CD4-positive, alpha-beta T cell treated with Interleukin-1 beta for 1 hour (primary cell): ENCODE measurements around the gene ARHGAP32.
"Not testable (repeated sequence)": the region's sequence is repeated elsewhere in the genome, so short reads cannot be mapped to it uniquely, and the experiment has no call there.

Source experiments
- DNase-seq, 2 donors: peaks; one replicate each; pipeline ENCODE4 v3.0.0-alpha.2; 2020 to 2022

Gene ARHGAP32

GRCh38 chr11:128927683-128928336 is 264.3 kb downstream of the ARHGAP32 start:
- DNase-seq, result no peak

GRCh38 chr11:128927108-128927461 is 265.0 kb downstream of the ARHGAP32 start:
- DNase-seq, result no peak

GRCh38 chr11:128926437-128927107 is 265.6 kb downstream of the ARHGAP32 start:
- DNase-seq, result no peak

DNA sequence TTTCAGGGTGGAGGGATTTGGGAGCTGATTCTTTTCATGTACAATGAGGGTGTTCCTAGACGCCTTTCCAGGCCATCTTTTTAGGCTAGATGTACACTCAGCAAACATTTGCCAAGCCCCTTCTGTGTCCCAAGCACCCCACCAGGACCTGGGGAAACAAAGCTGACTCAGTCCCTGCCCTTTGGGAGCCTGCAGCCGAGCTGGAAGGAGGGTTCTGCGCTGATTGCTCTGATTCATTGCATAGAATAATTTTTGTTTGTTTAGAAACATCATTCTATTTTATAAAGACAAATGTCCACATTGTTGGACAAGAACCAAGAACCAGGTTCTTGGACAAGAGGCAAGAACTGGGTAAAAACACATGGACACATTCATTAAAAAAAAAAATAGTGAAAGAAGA is 266.1 kb downstream of the ARHGAP32 start:
- no peak for DNase-seq

- DNase-seq, result no peak
These were observed 266.9 kb downstream of the ARHGAP32 start for GRCh38 chr11:128925250-128925600.

DNA sequence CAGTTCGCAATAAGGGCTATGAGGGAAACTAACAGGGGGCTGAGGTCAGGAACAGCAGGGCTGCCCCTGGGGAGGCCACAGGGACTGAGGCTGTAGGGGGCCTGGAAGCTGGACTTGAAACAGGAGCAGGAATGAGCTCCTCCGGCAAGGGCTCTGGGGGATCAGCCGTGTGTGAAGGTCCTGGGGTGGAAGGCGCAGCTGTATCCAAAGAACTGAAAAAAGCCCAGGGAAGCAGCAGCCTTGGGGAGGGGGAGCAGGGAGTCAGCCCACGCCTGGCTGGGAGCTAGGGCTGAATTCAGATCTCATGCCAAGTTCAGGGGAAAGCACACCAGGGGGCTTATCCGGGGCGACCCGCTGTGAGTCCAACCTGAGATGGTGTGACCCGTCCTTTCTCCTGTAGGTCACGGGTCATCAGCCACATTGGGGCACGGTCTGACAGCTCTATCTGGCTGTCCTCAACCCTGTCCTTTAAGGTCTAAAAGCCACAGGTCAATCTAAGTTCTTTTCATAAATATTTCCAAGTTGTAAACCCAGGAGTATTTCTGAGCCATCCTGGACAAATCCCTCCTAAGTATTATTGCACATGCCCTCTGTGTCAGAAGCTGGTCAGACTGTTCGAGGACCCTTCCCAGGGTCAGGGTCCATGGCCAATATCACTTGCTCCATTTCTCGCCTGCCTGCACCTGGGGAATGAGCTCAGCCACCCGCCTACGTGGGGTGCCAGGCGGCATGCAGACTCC is 267.4 kb downstream of the ARHGAP32 start:
- DNase-seq, result no peak

DNA sequence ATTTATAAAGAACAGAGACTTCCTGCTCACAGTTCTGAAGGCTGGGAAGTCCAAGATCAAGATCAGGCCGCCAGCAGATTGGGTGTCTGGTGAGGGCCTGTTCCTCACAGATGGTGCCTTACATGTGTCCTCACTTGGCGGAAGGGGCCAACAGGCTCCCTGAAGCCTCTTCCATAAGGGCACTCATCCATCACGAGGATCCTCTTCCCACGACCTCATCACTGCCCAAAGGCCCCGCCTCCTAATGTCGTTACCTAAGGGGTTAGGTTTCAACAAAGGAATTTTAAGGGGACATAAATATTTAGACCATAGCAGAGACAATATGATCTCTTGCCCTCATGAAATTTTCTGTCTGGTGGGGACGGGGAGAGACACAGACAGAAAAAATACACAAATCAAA is 268.0 kb downstream of the ARHGAP32 start:
- no peak for DNase-seq

- DNase-seq, result no peak
These were observed 270.3 kb downstream of the ARHGAP32 start for GRCh38 chr11:128921793-128922192.

DNA sequence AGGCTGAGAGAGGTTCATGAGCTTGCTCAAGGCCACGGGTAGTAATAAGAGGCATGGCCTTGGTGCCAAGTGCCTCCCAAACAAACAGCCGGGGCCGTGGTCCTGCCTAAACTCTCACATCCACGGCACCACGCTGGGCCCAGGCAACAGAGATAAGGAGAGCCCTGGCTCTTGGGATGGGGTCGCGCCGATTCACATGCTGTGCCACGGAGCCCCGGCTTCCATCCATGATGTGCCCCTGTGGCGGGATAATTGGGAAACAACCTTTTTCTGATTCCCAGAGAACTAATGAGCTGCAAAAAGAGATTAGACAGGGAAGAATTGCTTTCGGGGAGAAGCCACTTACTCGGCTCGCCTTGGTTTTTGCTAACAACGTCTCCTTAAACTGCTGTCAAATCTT is 271.5 kb downstream of the ARHGAP32 start:
- DNase-seq, result no peak

- not testable (repeated sequence) for DNase-seq
These were observed 272.5 kb downstream of the ARHGAP32 start for GRCh38 chr11:128919635-128920034.

GRCh38 chr11:128919216-128919615 is 272.9 kb downstream of the ARHGAP32 start:
- no peak for DNase-seq

- no peak for DNase-seq
These were observed 274.9 kb downstream of the ARHGAP32 start for GRCh38 chr11:128917144-128917724.

DNA sequence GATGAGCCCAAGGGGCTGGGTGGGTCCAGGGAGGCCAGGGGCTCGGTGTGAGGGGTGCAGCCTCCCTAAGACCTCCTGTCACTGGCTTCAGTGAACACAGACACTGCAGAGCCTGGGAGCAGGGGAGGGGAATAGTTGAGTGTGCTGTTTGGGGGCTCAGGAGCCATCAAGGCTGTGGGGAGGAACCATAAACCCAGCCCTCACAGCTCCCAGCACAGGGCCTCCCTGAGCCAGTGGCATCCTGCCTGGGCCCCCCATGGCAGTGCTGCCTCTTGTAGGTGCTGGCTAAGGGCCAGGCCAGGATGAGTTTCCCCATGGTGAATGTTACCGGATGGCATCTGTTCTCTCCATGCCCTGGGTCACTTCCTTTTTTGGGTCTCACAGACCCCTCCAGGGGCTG is 275.4 kb downstream of the ARHGAP32 start:
- DNase-seq, result no peak

DNA sequence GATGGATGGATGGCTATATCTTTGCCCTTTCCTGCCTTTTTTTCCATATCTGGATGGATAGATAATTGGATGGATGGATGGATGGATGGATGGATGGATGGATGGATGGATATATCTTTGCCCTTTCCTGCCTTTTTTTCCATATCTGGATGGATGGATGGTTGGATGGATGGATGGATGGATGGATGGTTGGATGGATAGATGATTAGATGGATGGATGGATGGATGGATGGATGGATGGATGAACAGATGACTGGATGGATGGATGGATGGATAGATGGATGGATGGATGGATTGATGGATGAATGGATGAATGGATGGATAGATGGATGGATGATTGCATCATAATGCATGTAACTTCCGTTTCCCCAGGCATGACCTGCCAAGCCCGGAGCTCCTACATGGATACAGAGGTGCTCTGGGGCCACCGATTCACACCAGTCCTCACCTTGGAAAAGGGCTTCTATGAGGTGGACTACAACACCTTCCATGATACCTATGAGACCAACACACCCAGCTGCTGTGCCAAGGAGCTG is 276.0 kb downstream of the ARHGAP32 start:
- DNase-seq, result no peak

DNA sequence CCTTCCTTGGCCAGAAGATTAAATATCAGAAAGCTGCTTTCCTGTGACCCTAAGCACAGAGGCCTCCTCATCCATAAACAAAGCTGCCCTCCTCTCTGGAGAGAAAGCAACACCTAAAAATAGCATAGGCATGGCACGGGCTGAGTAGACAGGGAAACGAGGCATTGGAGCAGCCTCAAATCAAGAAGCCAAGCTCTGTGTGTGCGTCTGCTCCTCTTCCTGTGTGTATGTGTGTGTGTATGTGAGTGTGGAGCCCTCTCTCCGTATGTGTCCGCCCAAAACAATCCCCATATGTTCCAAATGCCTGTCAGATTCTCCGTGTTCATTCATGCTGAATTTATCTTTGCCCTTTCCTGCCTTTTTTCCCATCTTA is 277.0 kb downstream of the ARHGAP32 start:
- no peak for DNase-seq
